H1 (cell line): Measurements from ENCODE around the gene UGT1A8. TPM values are rescaled to one million over a fixed set of nuclear protein-coding genes. Genes with fewer than 3 reads are reported as not detected.

ENCODE experiments used
- CTCF ChIA-PET: fragments of 300-600 bp; sonication (Branson Sonifier 250); formaldehyde crosslinking; loops from one replicate; lab custom pipeline; 2021; ENCODE audit not compliant: partially characterized antibody; lab: Charles Lee
- POLR2A ChIA-PET: fragments of 300-600 bp; sonication (Branson Sonifier 250); formaldehyde crosslinking; loops from one replicate; lab custom pipeline; 2021; ENCODE audit warnings: inconsistent platforms; ENCODE audit not compliant: partially characterized antibody; lab: Charles Lee
- DNase-seq, 2 experiments: peaks; one replicate each; pipeline versions ENCODE4 v3.0.0 to v3.0.0-alpha.2; 2010 to 2022; ENCODE audit warnings: low spot score in 2 of 2, low read depth in 1 of 2, mixed read lengths in 1 of 2
- FAIRE-seq: peaks from 2 replicates; lab custom pipeline; 2011; peaks lifted over from hg19 to GRCh38; lab: Jason Lieb, UNC
- H2AFZ ChIP-seq: 2 replicates; pipeline ENCODE4 v1.8.1; 2012; ENCODE audit warnings: low read length, inconsistent platforms
- H2AK5ac ChIP-seq: 2 replicates; pipeline ENCODE4 v1.6.1; 2013; ENCODE audit warnings: low read depth, low read length
- H2BK120ac ChIP-seq: replicated peaks from 2 replicates; pipeline ENCODE3; 2013; ENCODE audit warnings: low read depth, low read length, inconsistent platforms
- H2BK12ac ChIP-seq: 2 replicates; pipeline ENCODE4 v1.6.1; 2013; ENCODE audit warnings: low read depth, low read length
- H2BK15ac ChIP-seq: 2 replicates; pipeline ENCODE4 v1.6.1; 2013; ENCODE audit warnings: low read length
- H2BK20ac ChIP-seq: 2 replicates; pipeline ENCODE4 v1.6.1; 2013; ENCODE audit warnings: low read length
- H2BK5ac ChIP-seq: 2 replicates; pipeline ENCODE4 v1.6.1; 2013; ENCODE audit warnings: low read depth, low read length
- H3K14ac ChIP-seq: 2 replicates; pipeline ENCODE4 v1.6.1; 2013; ENCODE audit warnings: inconsistent platforms; ENCODE audit not compliant: insufficient read length
- H3K18ac ChIP-seq: 2 replicates; pipeline ENCODE4 v1.6.1; 2013; ENCODE audit warnings: low read length; ENCODE audit errors: extremely low read depth
- H3K23ac ChIP-seq: 2 replicates; pipeline ENCODE4 v1.6.1; 2013; ENCODE audit warnings: inconsistent platforms; ENCODE audit not compliant: insufficient read length
- H3K23me2 ChIP-seq: 2 replicates; pipeline ENCODE4 v1.6.1; 2013; ENCODE audit warnings: low read depth, low read length
- H3K27ac ChIP-seq: 2 replicates; pipeline ENCODE4 v1.6.1; 2011; ENCODE audit warnings: low read depth, low read length, inconsistent platforms
- H3K27me3 ChIP-seq, 4 experiments: replicated peaks in 1 of 4; 1 replicate in 1 of 4; 2 replicates in 3 of 4; pipeline versions ENCODE4 v1.6.1 to v1.8.1; 2011 to 2013; ENCODE audit warnings: low read length in 3 of 4, mild to moderate bottlenecking in 3 of 4, inconsistent platforms in 2 of 4, mixed read lengths in 2 of 4, moderate library complexity in 1 of 4; ENCODE audit not compliant: control insufficient read depth in 3 of 4, insufficient read depth in 3 of 4; ENCODE audit errors: extremely low read depth in 1 of 4
- H3K36me3 ChIP-seq, 4 experiments: 2 replicates each; pipeline versions ENCODE4 v1.6.1 to v1.8.1; 2011 to 2013; ENCODE audit warnings: mild to moderate bottlenecking in 4 of 4, low read length in 3 of 4, moderate library complexity in 2 of 4, control low read depth in 1 of 4, inconsistent platforms in 1 of 4; ENCODE audit not compliant: insufficient read depth in 4 of 4, control insufficient read depth in 2 of 4
- H3K4ac ChIP-seq: replicated peaks from 2 replicates; pipeline ENCODE3; 2013; ENCODE audit warnings: low read length, low read depth, mixed read lengths, inconsistent platforms; ENCODE audit not compliant: insufficient read length
- H3K4me1 ChIP-seq, 4 experiments: replicated peaks in 1 of 4; 1 replicate in 1 of 4; 2 replicates in 3 of 4; pipeline versions ENCODE4 v1.6.1 to v1.8.1; 2011 to 2013; ENCODE audit warnings: low read length in 3 of 4, inconsistent platforms in 2 of 4, mixed read lengths in 1 of 4; ENCODE audit not compliant: insufficient read depth in 4 of 4, control insufficient read depth in 3 of 4
- H3K4me2 ChIP-seq, 2 experiments: 2 replicates each; pipeline versions ENCODE4 v1.6.1 to v1.8.1; 2011 to 2013; ENCODE audit warnings: low read depth in 2 of 2, low read length in 2 of 2, control low read depth in 1 of 2, inconsistent platforms in 1 of 2, mild to moderate bottlenecking in 1 of 2; ENCODE audit not compliant: insufficient read depth in 1 of 2
- H3K4me3 ChIP-seq, 4 experiments: fragments of 200-600, 300-600 bp in 1 of 4; sonication (generic), shearing (Covaris generic), sonication (Bioruptor Twin) in 1 of 4; 2 replicates each; pipeline versions ENCODE4 v1.5.1 to v1.8.1; 2011 to 2016; ENCODE audit warnings: low read length in 4 of 4, low read depth in 3 of 4, control low read depth in 2 of 4, inconsistent platforms in 2 of 4, mild to moderate bottlenecking in 2 of 4, mixed read lengths in 1 of 4, moderate library complexity in 1 of 4; ENCODE audit not compliant: insufficient read depth in 2 of 4; ENCODE audit errors: extremely low read depth in 1 of 4
- H3K56ac ChIP-seq: replicated peaks from 2 replicates; pipeline ENCODE3; 2013; ENCODE audit warnings: low read depth, mild to moderate bottlenecking, mixed read lengths, low read length, inconsistent platforms; ENCODE audit not compliant: insufficient read length
- H3K79me1 ChIP-seq: 2 replicates; pipeline ENCODE4 v1.6.1; 2013; ENCODE audit warnings: low read depth, low read length, control low read depth
- H3K79me2 ChIP-seq, 2 experiments: 2 replicates each; pipeline versions ENCODE4 v1.6.1 to v1.8.1; 2012 to 2013; ENCODE audit warnings: low read length in 2 of 2, mild to moderate bottlenecking in 2 of 2, inconsistent platforms in 1 of 2; ENCODE audit not compliant: insufficient read depth in 2 of 2, control insufficient read depth in 1 of 2
- H3K9ac ChIP-seq, 4 experiments: replicated peaks in 1 of 4; 1 replicate in 1 of 4; 2 replicates in 3 of 4; pipeline versions ENCODE4 v1.6.1 to v1.8.1; 2011 to 2013; ENCODE audit warnings: low read depth in 3 of 4, low read length in 3 of 4, control low read depth in 2 of 4, mild to moderate bottlenecking in 2 of 4, moderate library complexity in 2 of 4, inconsistent platforms in 1 of 4; ENCODE audit errors: extremely low read depth in 1 of 4
- H3K9me3 ChIP-seq, 2 experiments: 2 replicates each; pipeline versions ENCODE4 v1.6.1 to v1.8.1; 2012 to 2013; ENCODE audit warnings: mild to moderate bottlenecking in 2 of 2, moderate library complexity in 2 of 2, control low read depth in 1 of 2, inconsistent platforms in 1 of 2, low read depth in 1 of 2, low read length in 1 of 2, mixed read lengths in 1 of 2; ENCODE audit not compliant: insufficient read depth in 2 of 2
- H4K20me1 ChIP-seq, 2 experiments: replicated peaks in 1 of 2; 2 replicates each; pipeline versions ENCODE3 to v1.8.1; 2011 to 2013; ENCODE audit warnings: inconsistent platforms in 2 of 2, low read length in 2 of 2, mild to moderate bottlenecking in 1 of 2; ENCODE audit not compliant: insufficient read depth in 2 of 2, control insufficient read depth in 1 of 2
- H4K5ac ChIP-seq: 2 replicates; pipeline ENCODE4 v1.6.1; 2013; ENCODE audit warnings: low read length, low read depth, mixed read lengths, inconsistent platforms; ENCODE audit not compliant: insufficient read length
- H4K8ac ChIP-seq: 2 replicates; pipeline ENCODE4 v1.8.0; 2013; ENCODE audit warnings: mild to moderate bottlenecking, moderate library complexity, low read length, inconsistent platforms; ENCODE audit not compliant: insufficient read depth; ENCODE audit errors: extremely low read depth
- H4K91ac ChIP-seq: replicated peaks from 2 replicates; pipeline ENCODE3; 2013; ENCODE audit warnings: low read length, mixed read lengths, inconsistent platforms; ENCODE audit not compliant: insufficient read length
- BRCA1 ChIP-seq: IDR thresholded peaks from 2 replicates; pipeline ENCODE4 v1.6.1; 2012; ENCODE audit warnings: low read depth, low read length, improper control_type of control experiment
- CREB1 ChIP-seq: IDR thresholded peaks from 2 replicates; pipeline ENCODE4 v1.6.1; 2012; ENCODE audit warnings: inconsistent platforms
- KDM5A ChIP-seq: fragments of 200-600 bp; IDR thresholded peaks from 2 replicates; pipeline ENCODE4 v1.7.1; 2012; ENCODE audit warnings: mild to moderate bottlenecking, low read length, inconsistent platforms, mixed read lengths
- NANOG ChIP-seq: IDR thresholded peaks from 2 replicates; pipeline ENCODE4 v1.6.1; 2011; ENCODE audit warnings: low read length, low read depth, mild to moderate bottlenecking, inconsistent platforms; ENCODE audit not compliant: insufficient read depth, poor library complexity, severe bottlenecking
- POLR2AphosphoS5 ChIP-seq: IDR thresholded peaks from 2 replicates; pipeline ENCODE4 v1.6.1; 2011; ENCODE audit warnings: low read depth, low read length
- RFX5 ChIP-seq: IDR thresholded peaks from 2 replicates; pipeline ENCODE4 v1.6.1; 2011; ENCODE audit warnings: low read depth, low read length, improper control_type of control experiment, borderline replicate concordance
- RNF2 ChIP-seq: fragments of 200-900, 300-1000 bp; sonication (generic); IDR thresholded peaks from 2 replicates; pipeline ENCODE4 v1.7.1; 2016; ENCODE audit warnings: borderline replicate concordance, low read depth, mild to moderate bottlenecking, antibody characterized with exemption, low read length; ENCODE audit not compliant: poor library complexity, severe bottlenecking; ENCODE audit errors: missing control alignments
- SP2 ChIP-seq: IDR thresholded peaks from 2 replicates; pipeline ENCODE4 v1.6.1; 2012; ENCODE audit warnings: mild to moderate bottlenecking, low read length, inconsistent platforms
- SUZ12 ChIP-seq: fragments of 200-600 bp; sonication (generic); IDR thresholded peaks from 2 replicates; pipeline ENCODE4 v1.6.1; 2012; ENCODE audit warnings: mild to moderate bottlenecking, inconsistent platforms, low read length, moderate library complexity, mixed read lengths
- WGBS, 2 experiments: shearing (Covaris generic) in 1 of 2; methylation state at CpG; one replicate each; pipeline versions ENCODE4 v1.1.6 to v1.1.7; 2013 to 2015; ENCODE audit warnings: low lambda C conversion rate in 2 of 2, mixed read lengths in 2 of 2, inconsistent platforms in 1 of 2, low coverage in 1 of 2, missing lambda C conversion rate in 1 of 2; ENCODE audit not compliant: insufficient replicate concordance in 2 of 2, insufficient coverage in 1 of 2, insufficient read length in 1 of 2; ENCODE audit errors: extremely low coverage in 1 of 2, missing lambda C conversion rate in 1 of 2; 5-methylcytosine and 5-hydroxymethylcytosine counted together
- polyA plus RNA-seq, 7 experiments: library from polyadenylated mRNA; depleted of rRNA in 3 of 7; stranded (reverse) in 5 of 7; unstranded in 2 of 7; fragments of >200 nt in 5 of 7; fragments of 200-250 nt in 2 of 7; gene quantifications; 1 replicate in 5 of 7; 2 replicates in 1 of 7; 4 replicates in 1 of 7; pipeline versions ENCODE4 v1.2.1 to v1.2.3, GENCODE V29; 2011 to 2013; ENCODE audit warnings: missing spikeins in 2 of 7, mixed read lengths in 2 of 7
- total RNA-seq: library from RNA; stranded (reverse); fragmentation: NEBNext Ultra II Directional; extraction: Animal tissue kit (Norgen Biotek cat#: 25700); gene quantifications from 2 replicates; pipeline ENCODE4 v1.2.1, GENCODE V29; 2021
- TF ChIP-seq, protein P1 (sequence below): IDR thresholded peaks from 2 replicates; pipeline ENCODE4 v1.6.1; 2012; ENCODE audit warnings: inconsistent platforms

UGT1A8 gene
- total and polyA plus RNA-seq, 2 of the 8 experiments (the other 6 are each of a cell fraction or from before 2014, with no cell fraction given) = not detected

DNA sequence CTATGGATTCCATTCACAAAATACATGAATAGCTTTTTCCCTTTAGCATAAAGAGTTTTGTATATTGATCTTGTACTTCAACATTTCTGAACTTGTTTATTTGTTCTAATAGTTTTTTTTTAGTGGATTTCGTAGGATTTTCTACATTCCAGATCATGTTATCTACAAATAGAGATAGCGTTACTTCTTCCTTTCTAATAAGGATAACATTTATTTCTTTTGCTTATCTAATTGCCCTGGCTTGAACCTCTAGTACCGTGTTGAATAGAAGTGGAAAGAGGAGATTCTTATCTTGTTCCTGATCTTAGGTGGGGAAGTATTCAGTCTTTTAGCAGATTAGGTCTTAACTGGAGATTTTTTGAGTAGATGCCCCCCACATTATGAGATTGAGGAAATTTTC, 84.8 kb downstream of the UGT1A8 start:
- H4K5ac ChIP-seq = no peak overlapping the region
- no peak overlapping the region for H2BK120ac ChIP-seq
- H3K9ac ChIP-seq = no peak overlapping the region
- no peak overlapping the region for H2BK20ac ChIP-seq
- H3K4me2 ChIP-seq = no peak overlapping the region
- DNase-seq (no peak), FAIRE-seq (no peak)
- H2BK5ac ChIP-seq = no peak overlapping the region
- no peaks in the 10 kb centered on the region for H3K9me3 ChIP-seq
- H3K36me3 ChIP-seq = no peaks in the 10 kb centered on the region
- H3K14ac ChIP-seq = no peak overlapping the region
- H3K4ac ChIP-seq = no peak overlapping the region
- no peak overlapping the region for H3K23ac ChIP-seq
- H3K18ac ChIP-seq = no peak overlapping the region
- H3K4me1 ChIP-seq = peaks cover 0 to 4% (median 0%) of the 10 kb centered on the region in 4 experiments; a peak in 1 of 7 replicates
- H2BK12ac ChIP-seq = no peak overlapping the region
- no peak overlapping the region for H2AK5ac ChIP-seq
- H3K56ac ChIP-seq = no peak overlapping the region
- no peak overlapping the region for H4K8ac ChIP-seq
- H4K91ac ChIP-seq = no peak overlapping the region
- no peaks in the 10 kb centered on the region for H3K79me1 ChIP-seq
- H3K79me2 ChIP-seq = no peaks in the 10 kb centered on the region
- no peak overlapping the region for H2AFZ ChIP-seq
- H3K27ac ChIP-seq = no peak overlapping the region
- TF ChIP-seq SUZ12 (no peak), BRCA1 (no peak), CREB1 (no peak), RNF2 (no peak), POLR2AphosphoS5 (no peak), KDM5A (no peak), NANOG (no peak), RFX5 (no peak), SP2 (no peak)
- TF ChIP-seq, protein P1, sequence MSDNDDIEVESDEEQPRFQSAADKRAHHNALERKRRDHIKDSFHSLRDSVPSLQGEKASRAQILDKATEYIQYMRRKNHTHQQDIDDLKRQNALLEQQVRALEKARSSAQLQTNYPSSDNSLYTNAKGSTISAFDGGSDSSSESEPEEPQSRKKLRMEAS = no peak
- ChIA-PET CTCF (no interaction called here), POLR2A (no interaction called here)
- no peaks in the 10 kb centered on the region for H3K27me3 ChIP-seq
- no peak overlapping the region for H2BK15ac ChIP-seq
- H4K20me1 ChIP-seq = no peaks in the 10 kb centered on the region
- no peak overlapping the region for H3K4me3 ChIP-seq
- WGBS, 2 experiments = 88% methylated on average over 3 of the region's 3 CpGs; no CpG with 5 or more reads in 1 of the 2 experiments
- H3K23me2 ChIP-seq = no peaks in the 10 kb centered on the region
